Fibroblast of the aortic adventitia (primary cell): ENCODE measurements around the gene CACNA2D1. TPM values are rescaled to one million over a fixed set of nuclear protein-coding genes. Genes with fewer than 3 reads are reported as not detected.

Experiments
- DNase-seq: peaks from one replicate; pipeline ENCODE4 v3.0.0-alpha.2; 2010; ENCODE audit warnings: low read depth
- H3K4me3 ChIP-seq: 2 replicates; pipeline ENCODE4 v1.5.1; 2011; ENCODE audit warnings: low read depth, mild to moderate bottlenecking, control low read depth, low read length, moderate library complexity
- CTCF ChIP-seq: IDR thresholded peaks from 2 replicates; pipeline ENCODE4 v1.5.1; 2011; ENCODE audit warnings: mild to moderate bottlenecking, low read length, control low read depth, inconsistent platforms; ENCODE audit not compliant: insufficient read depth
- total RNA-seq: library from RNA; depleted of rRNA; stranded (reverse); fragments of >200 nt; gene quantifications from 2 replicates; pipeline ENCODE4 v1.2.3, GENCODE V29; 2012; ENCODE audit warnings: low replicate concordance

The CACNA2D1 gene
- total RNA-seq, 1 donor, result 90.5 TPM

GRCh38 chr7:82318786-82319185 lies 124.8 kb downstream of the CACNA2D1 start:
- DNase-seq, result no peak
- no peak for TF ChIP-seq CTCF
- H3K4me3 ChIP-seq, result no peak overlapping the region

- H3K4me3 ChIP-seq, result no peak overlapping the region
- DNase-seq, result no peak
- no peak for TF ChIP-seq CTCF
These were observed 125.8 kb downstream of the CACNA2D1 start for GRCh38 chr7:82317760-82318159.

- no peak for TF ChIP-seq CTCF
- no peak overlapping the region for H3K4me3 ChIP-seq
- no peak for DNase-seq
These were observed 126.3 kb downstream of the CACNA2D1 start for GRCh38 chr7:82317257-82317721.

GRCh38 chr7:82313269-82313668 lies 130.3 kb downstream of the CACNA2D1 start:
- DNase-seq, result no peak
- no peak for TF ChIP-seq CTCF

GRCh38 chr7:82312646-82313045 lies 130.9 kb downstream of the CACNA2D1 start:
- no peak for DNase-seq
- no peak overlapping the region for H3K4me3 ChIP-seq

More at GRCh38 chr7:82313269-82313668, 130.3 kb downstream of the CACNA2D1 start:
- no peak overlapping the region for H3K4me3 ChIP-seq

GRCh38 chr7:82305347-82306005 lies 138.1 kb downstream of the CACNA2D1 start:
- DNase-seq, result no peak
- TF ChIP-seq CTCF, result no peak
- no peak overlapping the region for H3K4me3 ChIP-seq

More at GRCh38 chr7:82312646-82313045, 130.9 kb downstream of the CACNA2D1 start:
- no peak for TF ChIP-seq CTCF

GRCh38 chr7:82294865-82295264 lies 148.7 kb downstream of the CACNA2D1 start:
- no peak for TF ChIP-seq CTCF
- no peak overlapping the region for H3K4me3 ChIP-seq
- no peak for DNase-seq
